ENCODE data around the gene TXNL1. TPM values are rescaled to one million over a fixed set of nuclear protein-coding genes. Genes with fewer than 3 reads are reported as not detected.
A peak's percentile ranks its signal among the peaks of the same experiment; 100 is the strongest.
"Not testable (repeated sequence)": the region's sequence is repeated elsewhere in the genome, so short reads cannot be mapped to it uniquely, and the experiment has no call there.

TXNL1 gene
- polyA plus RNA-seq (ENCODE audit: insufficient read length in 4 of 4) = 100 to 1,000 TPM in 3 of 4 donors, 10 to 100 TPM in 1; 94.3 to 131 (median 112) TPM

GRCh38 chr18:56638232-56639103 lies at the start of gene TXNL1:
TSS of gene TXNL1 (minus strand) at chr18:56638592. CDS start at chr18:56638440, 152 bp downstream.
- peak; percentile 97 to 99 (median 98) for DNase-seq (ENCODE audit: low read depth in 4 of 4, low spot score in 3 of 4)

- DNase-seq (ENCODE audit: low read depth in 4 of 4, low spot score in 3 of 4) = no peak
Measured at GRCh38 chr18:56684277-56684676, 45.9 kb upstream of the TXNL1 start.

- DNase-seq (ENCODE audit: low read depth in 4 of 4, low spot score in 3 of 4) = no peak
Measured at GRCh38 chr18:56678836-56679565, 40.6 kb upstream of the TXNL1 start.

GRCh38 chr18:56676639-56677038 lies 38.2 kb upstream of the TXNL1 start:
- DNase-seq (ENCODE audit: low read depth in 4 of 4, low spot score in 3 of 4) = no peak

- no peak for DNase-seq (ENCODE audit: low read depth in 4 of 4, low spot score in 3 of 4)
Measured at GRCh38 chr18:56672981-56673380, 34.6 kb upstream of the TXNL1 start.

GRCh38 chr18:56672391-56672790 lies 34.0 kb upstream of the TXNL1 start:
- DNase-seq (ENCODE audit: low read depth in 4 of 4, low spot score in 3 of 4) = no peak

GRCh38 chr18:56662902-56663301 lies 24.5 kb upstream of the TXNL1 start:
- no peak for DNase-seq (ENCODE audit: low read depth in 4 of 4, low spot score in 3 of 4)

GRCh38 chr18:56662502-56662901 lies 24.1 kb upstream of the TXNL1 start:
- no peak for DNase-seq (ENCODE audit: low read depth in 4 of 4, low spot score in 3 of 4)

- DNase-seq (ENCODE audit: low read depth in 4 of 4, low spot score in 3 of 4) = no peak
Measured at GRCh38 chr18:56662063-56662408, 23.6 kb upstream of the TXNL1 start.

GRCh38 chr18:56661360-56662062 lies 23.1 kb upstream of the TXNL1 start:
- no peak for DNase-seq (ENCODE audit: low read depth in 4 of 4, low spot score in 3 of 4)

GRCh38 chr18:56660655-56661054 lies 22.3 kb upstream of the TXNL1 start:
- DNase-seq (ENCODE audit: low read depth in 4 of 4, low spot score in 3 of 4) = no peak

GRCh38 chr18:56659111-56659510 lies 20.7 kb upstream of the TXNL1 start:
- DNase-seq (ENCODE audit: low read depth in 4 of 4, low spot score in 3 of 4) = no peak

- no peak for DNase-seq (ENCODE audit: low read depth in 4 of 4, low spot score in 3 of 4)
Measured at GRCh38 chr18:56658261-56658660, 19.9 kb upstream of the TXNL1 start.

- not testable (repeated sequence) for DNase-seq (ENCODE audit: low read depth in 4 of 4, low spot score in 3 of 4)
Measured at GRCh38 chr18:56654280-56654679, 15.9 kb upstream of the TXNL1 start.

GRCh38 chr18:56652802-56653201 lies 14.4 kb upstream of the TXNL1 start:
- DNase-seq (ENCODE audit: low read depth in 4 of 4, low spot score in 3 of 4) = no peak

GRCh38 chr18:56651771-56652092 lies 13.3 kb upstream of the TXNL1 start:
- DNase-seq (ENCODE audit: low read depth in 4 of 4, low spot score in 3 of 4) = no peak

- DNase-seq (ENCODE audit: low read depth in 4 of 4, low spot score in 3 of 4) = peak; percentile 88 to 95 (median 94)
Measured at GRCh38 chr18:56650944-56651770, 12.8 kb upstream of the TXNL1 start, which contains the start of gene WDR7. TSS of gene WDR7 (plus strand) at chr18:56651359. CDS start at chr18:56672516, 21,157 bp downstream.

- DNase-seq (ENCODE audit: low read depth in 4 of 4, low spot score in 3 of 4) = no peak
Measured at GRCh38 chr18:56649996-56650395, 11.6 kb upstream of the TXNL1 start.

GRCh38 chr18:56647951-56648893 lies 9.8 kb upstream of the TXNL1 start:
- DNase-seq (ENCODE audit: low read depth in 4 of 4, low spot score in 3 of 4) = no peak
